Subcutaneous abdominal adipose tissue (tissue), 5 donors: ENCODE data around the gene SCFD2.
"Not testable (repeated sequence)": the region's sequence is repeated elsewhere in the genome, so short reads cannot be mapped to it uniquely, and the experiment has no call there.

Source experiments
- H3K27ac ChIP-seq: one replicate; pipeline ENCODE4 v1.7.0; 2013; ENCODE audit warnings: low read depth, mild to moderate bottlenecking, inconsistent platforms, low read length, moderate library complexity
- H3K27me3 ChIP-seq, 5 donors: one replicate each; pipeline ENCODE4 v1.7.0; 2013; ENCODE audit warnings: low read length in 5 of 5, inconsistent platforms in 1 of 5; ENCODE audit not compliant: control insufficient read depth in 5 of 5, insufficient read depth in 4 of 5
- H3K36me3 ChIP-seq, 5 donors: one replicate each; pipeline ENCODE4 v1.7.0; 2013; ENCODE audit warnings: low read length in 5 of 5; ENCODE audit not compliant: control insufficient read depth in 5 of 5, insufficient read depth in 5 of 5
- H3K4me1 ChIP-seq, 5 donors: one replicate each; pipeline ENCODE4 v1.7.0; 2013; ENCODE audit warnings: low read length in 5 of 5, mild to moderate bottlenecking in 3 of 5, moderate library complexity in 1 of 5; ENCODE audit not compliant: control insufficient read depth in 5 of 5, insufficient read depth in 5 of 5
- H3K4me3 ChIP-seq, 5 donors: one replicate each; pipeline ENCODE4 v1.7.0; 2013; ENCODE audit warnings: low read length in 5 of 5, low read depth in 1 of 5
- H3K9ac ChIP-seq, 5 donors: one replicate each; pipeline ENCODE4 v1.7.0; 2013; ENCODE audit warnings: low read length in 5 of 5, mild to moderate bottlenecking in 4 of 5, moderate library complexity in 3 of 5
- H3K9me3 ChIP-seq, 5 donors: one replicate each; pipeline ENCODE4 v1.7.0; 2013; ENCODE audit warnings: low read length in 5 of 5; ENCODE audit not compliant: control insufficient read depth in 5 of 5
- donor health status: healthy.
- donor health status: healthy.
- donor health status: healthy.
- donor health status: healthy.
- donor health status: healthy.

The SCFD2 gene

GRCh38 chr4:53232371-53232770 lies 133.5 kb downstream of the SCFD2 start:
- H3K4me1 ChIP-seq = peaks cover 0 to 3% (median 0%) of the 10 kb centered on the region in 5 donors
- H3K4me3 ChIP-seq = no peak overlapping the region
- H3K36me3 ChIP-seq = no peaks in the 10 kb centered on the region
- H3K9ac ChIP-seq = no peak overlapping the region
- H3K27me3 ChIP-seq = no peaks in the 10 kb centered on the region
- no peak overlapping the region for H3K27ac ChIP-seq
- no peaks in the 10 kb centered on the region for H3K9me3 ChIP-seq

- Histone ChIP-seq H3K27ac (no peak overlapping the region), H3K4me1 (no peaks in the 10 kb centered on the region), H3K36me3 (no peaks in the 10 kb centered on the region), H3K9me3 (no peaks in the 10 kb centered on the region), H3K4me3 (no peak overlapping the region), H3K9ac (no peak overlapping the region), H3K27me3 (no peaks in the 10 kb centered on the region)
Measured at GRCh38 chr4:53228036-53228435, 137.8 kb downstream of the SCFD2 start.

- no peak overlapping the region for H3K4me3 ChIP-seq
- H3K9ac ChIP-seq = no peak overlapping the region
- no peak overlapping the region for H3K27ac ChIP-seq
- no peaks in the 10 kb centered on the region for H3K4me1 ChIP-seq
- no peaks in the 10 kb centered on the region for H3K27me3 ChIP-seq
- H3K9me3 ChIP-seq = no peaks in the 10 kb centered on the region
- no peaks in the 10 kb centered on the region for H3K36me3 ChIP-seq
Measured at GRCh38 chr4:53227451-53227850, 138.4 kb downstream of the SCFD2 start.

- Histone ChIP-seq H3K27me3 (no peaks in the 10 kb centered on the region), H3K4me1 (no peaks in the 10 kb centered on the region), H3K36me3 (no peaks in the 10 kb centered on the region), H3K4me3 (no peak overlapping the region), H3K27ac (no peak overlapping the region), H3K9me3 (no peaks in the 10 kb centered on the region), H3K9ac (no peak overlapping the region)
Measured at GRCh38 chr4:53221832-53222480, 143.9 kb downstream of the SCFD2 start.

- not testable (repeated sequence) for H3K9me3 ChIP-seq, H3K36me3 ChIP-seq, H3K27ac ChIP-seq, H3K9ac ChIP-seq, H3K4me1 ChIP-seq, H3K4me3 ChIP-seq, H3K27me3 ChIP-seq
Measured at GRCh38 chr4:53219148-53219547, 146.7 kb downstream of the SCFD2 start.

GRCh38 chr4:53208753-53209152 lies 157.1 kb downstream of the SCFD2 start:
- Histone ChIP-seq H3K4me1 (no peaks in the 10 kb centered on the region), H3K4me3 (no peak overlapping the region), H3K27me3 (no peaks in the 10 kb centered on the region), H3K27ac (no peak overlapping the region), H3K9me3 (no peaks in the 10 kb centered on the region), H3K9ac (no peak overlapping the region), H3K36me3 (peaks cover 0 to 5% (median 0%) of the 10 kb centered on the region in 5 donors)

- Histone ChIP-seq H3K9ac (no peak overlapping the region), H3K27ac (no peak overlapping the region), H3K9me3 (no peaks in the 10 kb centered on the region), H3K36me3 (peaks cover 0 to 5% (median 0%) of the 10 kb centered on the region in 5 donors), H3K27me3 (no peaks in the 10 kb centered on the region), H3K4me3 (no peak overlapping the region), H3K4me1 (no peaks in the 10 kb centered on the region)
Measured at GRCh38 chr4:53205970-53206369, 159.9 kb downstream of the SCFD2 start.

- Histone ChIP-seq H3K27me3 (no peaks in the 10 kb centered on the region), H3K9ac (no peak overlapping the region), H3K4me1 (no peaks in the 10 kb centered on the region), H3K9me3 (no peaks in the 10 kb centered on the region), H3K27ac (no peak overlapping the region), H3K4me3 (no peak overlapping the region), H3K36me3 (no peaks in the 10 kb centered on the region)
Measured at GRCh38 chr4:53199356-53199755, 166.5 kb downstream of the SCFD2 start.

GRCh38 chr4:53197772-53198142 lies 168.1 kb downstream of the SCFD2 start:
- Histone ChIP-seq H3K36me3 (no peaks in the 10 kb centered on the region), H3K27ac (no peak overlapping the region), H3K27me3 (no peaks in the 10 kb centered on the region), H3K4me3 (no peak overlapping the region), H3K9ac (no peak overlapping the region), H3K4me1 (no peaks in the 10 kb centered on the region), H3K9me3 (no peaks in the 10 kb centered on the region)

- no peaks in the 10 kb centered on the region for H3K27me3 ChIP-seq
- no peak overlapping the region for H3K4me3 ChIP-seq
- no peak overlapping the region for H3K9ac ChIP-seq
- no peaks in the 10 kb centered on the region for H3K4me1 ChIP-seq
- H3K9me3 ChIP-seq = no peaks in the 10 kb centered on the region
- no peaks in the 10 kb centered on the region for H3K36me3 ChIP-seq
- no peak overlapping the region for H3K27ac ChIP-seq
Measured at GRCh38 chr4:53196882-53197771, 168.7 kb downstream of the SCFD2 start.
